GM18868 (cell line): ENCODE data around the gene LTBP2.

Source experiments
- ATAC-seq: cut with Tn5 transposase; IDR thresholded peaks from one replicate; pipeline ENCODE4 v1.9.1; 2021; ENCODE audit warnings: mild to moderate bottlenecking, moderate library complexity; ENCODE audit not compliant: unreplicated experiment

LTBP2 gene

DNA sequence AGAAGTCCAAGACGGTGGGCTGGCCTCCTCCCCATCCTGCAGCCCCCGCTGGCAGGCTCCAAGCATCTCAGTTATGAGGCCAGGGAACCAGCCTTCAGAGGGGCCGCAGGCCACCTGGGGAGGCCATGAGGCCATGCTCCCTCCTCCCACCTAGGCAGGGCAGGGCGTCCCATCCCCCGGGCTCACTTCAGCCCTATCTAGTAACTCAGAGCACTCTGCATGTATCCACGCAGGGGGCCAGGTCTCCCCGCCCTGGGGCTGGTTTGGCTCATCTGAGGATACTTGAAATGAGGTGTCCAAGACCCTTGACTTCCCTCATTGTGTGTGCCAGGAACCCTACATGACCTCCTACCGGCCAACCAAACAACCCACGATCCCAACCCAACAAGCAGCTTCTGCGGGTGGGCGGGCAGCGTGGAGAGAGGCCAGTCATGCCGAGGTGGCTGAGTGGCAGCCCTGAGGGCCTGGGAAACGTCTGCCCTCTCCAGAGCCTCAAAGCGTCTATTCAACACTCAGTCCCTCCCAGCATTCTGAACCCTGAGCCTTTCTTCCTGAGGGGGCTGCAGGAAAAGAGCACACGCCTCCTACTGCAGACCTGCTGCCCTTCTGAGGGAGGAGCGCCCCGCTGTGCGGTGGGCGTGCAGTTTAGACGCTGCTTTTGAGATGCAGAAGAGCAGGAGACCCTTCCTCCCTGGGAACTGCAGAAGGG, 101.7 kb downstream of the LTBP2 start:
- no peak for ATAC-seq

DNA sequence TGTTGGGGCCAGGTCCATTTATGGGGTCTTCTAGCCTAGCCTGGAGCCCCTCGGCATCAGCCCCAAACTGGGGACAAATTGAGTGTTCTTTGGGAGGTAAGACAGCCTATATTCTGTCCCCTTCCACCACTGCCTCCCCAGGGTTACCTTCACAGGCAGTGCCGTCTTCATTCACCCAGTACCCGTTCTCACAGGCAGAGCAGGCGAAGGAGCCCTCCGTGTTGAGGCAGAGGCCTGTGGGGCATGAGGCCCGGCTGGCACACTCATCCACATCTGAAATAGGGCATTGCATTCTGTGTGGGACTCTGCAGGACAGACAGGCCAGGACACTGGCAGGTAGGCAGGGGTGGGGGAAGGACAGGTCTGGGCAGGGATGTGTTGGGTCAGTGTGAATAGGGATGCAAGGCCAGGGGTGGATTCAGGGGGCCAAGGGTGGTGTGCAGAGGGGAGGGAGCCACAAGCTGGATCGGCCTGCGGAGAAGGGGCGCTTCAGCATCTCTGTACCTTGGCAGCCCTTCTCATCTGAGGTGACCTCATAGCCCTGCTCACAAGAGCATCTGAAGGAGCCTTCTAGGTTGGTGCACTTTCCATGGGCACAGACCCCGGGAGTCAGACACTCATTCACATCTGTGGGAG, 102.3 kb downstream of the LTBP2 start:
- ATAC-seq, result no peak

DNA sequence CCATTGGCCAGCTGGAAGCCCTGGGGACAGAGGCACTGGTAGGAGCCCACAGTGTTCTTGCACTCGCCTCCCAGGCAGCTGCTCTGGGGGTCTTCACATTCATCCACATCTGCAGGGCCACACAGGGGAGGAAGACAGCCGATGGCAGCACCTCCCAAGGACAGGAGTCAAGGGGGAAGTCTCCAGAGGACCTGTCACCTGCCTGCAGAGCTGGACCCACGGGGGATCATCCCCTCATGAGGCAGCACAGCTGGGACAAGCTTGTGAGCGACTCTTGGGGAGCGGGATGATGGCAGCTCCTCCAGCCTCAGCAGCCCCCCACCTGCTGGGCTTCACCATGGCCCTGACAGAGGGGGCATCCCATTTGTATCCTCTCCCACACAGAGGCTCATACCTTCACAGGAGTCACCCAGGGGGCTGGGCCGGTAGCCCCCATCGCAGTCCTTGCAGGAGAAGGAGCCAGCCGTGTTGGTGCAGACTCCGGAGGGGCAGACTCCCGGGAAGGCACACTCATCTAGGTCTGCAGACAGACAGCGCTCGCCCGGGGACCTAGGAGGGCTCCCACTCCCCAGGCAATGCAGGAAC, 103.1 kb downstream of the LTBP2 start:
- ATAC-seq, result no peak

DNA sequence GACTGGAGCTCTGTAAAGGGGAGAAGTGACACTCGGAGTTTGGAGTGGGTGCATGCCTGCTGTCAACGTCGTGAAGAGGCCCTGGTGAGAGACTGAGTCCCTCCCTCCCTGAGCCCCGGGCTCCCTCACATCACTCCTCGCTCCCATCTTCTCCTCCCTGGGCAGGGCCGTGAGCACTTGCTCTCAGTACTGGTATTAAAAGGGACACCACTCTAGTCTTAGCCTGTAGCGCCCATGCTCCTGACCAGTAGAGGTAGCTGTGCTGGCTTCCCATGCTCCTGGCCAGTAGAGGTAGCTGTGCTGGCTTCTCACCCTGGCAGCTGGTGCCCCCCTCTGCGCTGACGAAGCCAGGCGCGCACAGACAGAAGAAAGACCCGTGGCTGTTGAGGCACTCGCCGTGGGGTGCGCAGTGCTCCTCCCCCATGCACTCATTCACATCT, 103.7 kb downstream of the LTBP2 start:
- no peak for ATAC-seq

DNA sequence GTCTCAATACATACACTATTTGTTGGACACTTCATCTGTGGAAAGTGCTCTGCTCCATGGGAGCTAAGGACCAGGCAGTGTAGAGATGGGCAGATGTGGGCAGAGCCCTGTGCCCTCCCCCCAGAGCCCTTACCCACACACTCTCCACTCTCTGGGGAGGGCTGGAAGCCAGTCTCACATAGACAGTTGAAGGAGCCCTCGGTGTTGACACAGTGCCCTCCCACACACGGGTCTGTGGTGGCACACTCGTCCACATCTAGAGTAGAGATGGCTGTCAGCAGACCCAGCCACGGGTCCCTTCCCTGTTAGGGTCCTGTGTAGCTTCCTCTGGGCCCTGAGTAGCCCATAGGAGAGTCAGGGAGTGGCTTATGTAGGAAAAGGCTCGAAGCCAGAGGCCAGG, 104.2 kb downstream of the LTBP2 start:
- ATAC-seq, result no peak

DNA sequence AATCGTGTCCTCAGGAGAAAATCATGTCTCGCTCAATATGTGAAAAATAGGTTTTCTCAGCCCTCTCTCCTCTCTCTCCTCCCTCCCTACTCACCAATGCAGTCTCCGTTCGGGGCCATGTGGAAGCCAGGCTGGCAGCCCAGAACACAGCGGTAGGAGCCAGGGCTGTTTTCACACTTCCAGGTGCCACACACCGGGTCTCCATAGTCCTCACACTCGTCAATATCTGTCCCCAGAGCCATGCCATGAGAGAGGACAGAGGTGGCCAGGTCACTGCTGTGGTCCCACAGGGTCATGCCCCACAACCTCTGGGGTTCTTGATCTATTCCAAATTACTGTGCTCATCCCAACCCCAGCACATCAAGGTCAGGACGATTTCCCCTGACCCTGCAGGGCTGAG, 105.0 kb downstream of the LTBP2 start:
- no peak for ATAC-seq

DNA sequence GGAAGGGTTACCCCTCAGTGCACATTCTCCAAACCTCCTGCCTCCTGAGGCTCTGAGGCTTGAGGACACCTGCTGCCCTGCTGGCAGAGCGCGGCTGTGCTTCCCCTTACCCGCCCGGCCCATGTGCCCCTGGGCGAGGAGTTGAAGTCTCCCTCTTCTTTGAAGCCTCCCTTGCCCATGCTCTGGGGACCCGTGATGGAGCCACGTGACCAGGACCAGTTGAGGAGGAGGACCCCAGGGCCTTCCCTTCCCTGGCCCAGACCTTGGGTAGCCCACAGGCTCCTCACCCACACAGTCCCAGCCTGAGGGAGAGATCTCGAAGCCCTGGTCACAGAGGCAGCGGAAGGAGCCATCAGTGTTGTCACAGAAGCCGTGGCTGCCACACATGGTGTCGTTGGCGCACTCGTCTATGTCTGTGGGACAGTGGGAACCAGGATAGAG, 105.6 kb downstream of the LTBP2 start:
- no peak for ATAC-seq

DNA sequence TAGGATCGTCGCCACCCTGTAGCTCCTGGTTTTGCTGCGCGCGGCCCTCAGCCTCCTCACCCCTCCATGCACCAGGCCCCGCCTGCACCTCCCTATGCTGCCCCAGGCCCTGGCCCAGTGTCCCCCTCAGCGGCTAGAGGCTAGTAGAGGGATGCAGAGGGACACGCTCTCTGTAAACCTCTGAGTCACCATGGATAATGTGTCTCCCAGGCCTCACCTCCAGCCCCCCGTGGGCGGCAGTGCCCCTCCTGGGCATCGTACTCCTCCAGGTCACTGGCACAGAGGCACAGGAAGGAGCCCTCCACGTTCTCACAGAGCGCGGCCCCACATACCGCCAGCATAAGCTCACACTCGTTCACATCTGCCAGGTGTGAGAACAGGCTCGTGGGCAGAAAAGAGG, 106.2 kb downstream of the LTBP2 start:
- no peak for ATAC-seq

DNA sequence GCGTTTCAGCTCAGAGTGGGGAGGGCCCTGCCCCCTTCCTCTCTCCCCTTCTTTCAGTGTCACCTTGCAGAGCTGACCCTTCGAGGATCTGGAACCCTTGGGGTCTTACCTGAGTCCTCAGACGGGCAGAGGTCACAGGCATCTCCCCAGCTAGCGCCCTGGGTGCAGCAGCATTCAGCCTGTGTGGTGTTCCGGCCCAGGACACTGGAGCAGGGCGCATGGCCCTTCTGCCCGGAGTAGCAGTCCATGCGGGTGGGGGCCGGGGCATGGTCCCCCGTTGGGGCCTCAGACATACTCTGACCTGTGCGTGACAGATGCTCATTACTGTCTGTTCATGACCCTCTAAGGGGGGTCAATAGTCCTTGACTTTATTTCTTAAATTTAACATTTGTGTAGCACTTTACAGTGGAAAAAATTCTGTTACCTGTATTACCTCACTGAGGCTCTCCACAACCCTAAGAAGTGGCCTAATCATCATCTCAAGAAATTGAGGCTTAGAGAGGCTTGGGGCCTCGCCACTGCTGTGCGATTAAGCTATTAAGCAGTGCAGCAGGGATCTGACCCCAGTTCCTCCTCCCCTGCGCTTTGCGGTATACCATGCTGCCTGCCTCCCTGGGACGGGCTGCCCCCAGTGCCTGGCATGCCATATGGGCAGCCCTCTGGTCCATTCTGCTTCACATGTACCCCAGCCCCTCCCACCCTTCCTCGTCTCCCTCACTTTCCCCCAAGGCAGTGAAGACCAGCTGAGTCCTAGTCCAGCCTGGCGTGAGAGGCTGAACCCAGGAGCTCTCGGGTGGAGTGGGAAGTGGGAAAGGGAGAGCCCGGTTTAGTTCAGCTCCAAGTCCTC, 106.9 kb downstream of the LTBP2 start:
- ATAC-seq, result no peak

DNA sequence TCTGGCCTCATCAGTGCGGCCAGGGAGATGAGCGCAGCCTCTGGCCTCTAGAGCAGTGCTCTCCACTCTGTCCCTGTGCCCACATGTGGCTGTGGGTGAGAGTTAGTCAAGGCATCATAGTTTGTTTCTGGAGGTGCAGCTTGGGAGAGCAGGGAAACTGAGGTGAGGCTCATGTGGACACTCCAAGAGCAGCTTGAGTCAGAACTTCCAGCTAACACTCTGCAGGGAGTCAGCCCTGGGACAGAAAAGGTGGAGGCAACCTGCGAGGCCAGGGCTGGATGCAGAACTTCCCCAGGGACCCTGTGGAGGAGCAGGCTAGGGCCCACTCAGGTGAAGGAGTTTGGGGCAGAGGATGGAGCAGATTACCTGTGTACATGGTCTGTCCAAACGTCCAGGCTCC, 107.6 kb downstream of the LTBP2 start:
- ATAC-seq, result no peak

DNA sequence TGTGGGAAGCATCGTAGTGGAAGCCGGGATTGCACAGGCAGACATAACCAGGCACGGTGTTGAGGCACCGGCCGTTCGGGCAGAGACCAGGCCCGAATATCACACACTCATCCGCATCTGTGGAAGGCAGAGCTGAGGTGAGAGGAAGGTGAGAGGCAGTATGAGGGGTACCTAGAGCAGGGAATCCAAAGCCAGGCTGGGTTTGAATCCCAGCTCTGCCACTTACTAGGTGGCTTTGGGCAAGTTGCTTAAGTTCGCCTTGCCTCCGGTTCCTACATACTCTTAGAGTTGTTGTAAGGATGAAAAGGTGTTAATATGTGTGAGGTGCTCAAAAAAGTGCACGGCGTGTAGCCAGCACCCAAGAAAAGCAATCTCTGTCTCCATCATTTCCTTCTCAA, 108.1 kb downstream of the LTBP2 start:
- no peak for ATAC-seq

DNA sequence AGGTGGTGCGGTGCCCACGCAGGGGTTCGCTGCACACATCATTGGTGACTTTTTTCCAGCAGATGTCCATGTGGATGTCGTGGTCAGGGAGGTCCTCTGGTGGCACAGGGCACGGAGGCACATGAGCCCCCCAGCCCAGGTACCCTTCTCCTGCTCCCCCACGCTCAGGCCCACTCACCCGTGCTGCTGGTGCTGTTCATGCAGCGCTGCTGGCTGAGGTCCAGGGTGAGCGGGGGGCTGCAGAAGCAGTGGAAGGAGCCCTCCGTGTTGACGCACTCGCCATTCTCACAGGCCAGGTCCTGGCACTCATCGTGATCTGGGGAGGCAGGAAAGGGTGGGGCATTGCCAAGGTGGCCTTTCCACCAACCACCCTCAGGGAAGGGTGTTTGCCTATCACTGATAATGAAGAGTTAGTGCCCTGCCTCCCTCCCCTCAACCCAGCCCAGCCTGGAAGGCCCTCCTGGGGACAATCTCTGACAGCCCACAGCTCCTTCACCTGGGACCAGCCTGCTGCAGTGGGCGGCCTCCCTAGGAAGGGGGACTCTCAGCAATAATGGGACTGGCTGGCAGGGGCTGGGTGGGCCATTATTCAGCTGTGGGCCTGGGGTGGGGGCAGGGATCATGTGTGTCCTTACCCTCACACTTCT, 108.6 kb downstream of the LTBP2 start:
- ATAC-seq, result no peak

DNA sequence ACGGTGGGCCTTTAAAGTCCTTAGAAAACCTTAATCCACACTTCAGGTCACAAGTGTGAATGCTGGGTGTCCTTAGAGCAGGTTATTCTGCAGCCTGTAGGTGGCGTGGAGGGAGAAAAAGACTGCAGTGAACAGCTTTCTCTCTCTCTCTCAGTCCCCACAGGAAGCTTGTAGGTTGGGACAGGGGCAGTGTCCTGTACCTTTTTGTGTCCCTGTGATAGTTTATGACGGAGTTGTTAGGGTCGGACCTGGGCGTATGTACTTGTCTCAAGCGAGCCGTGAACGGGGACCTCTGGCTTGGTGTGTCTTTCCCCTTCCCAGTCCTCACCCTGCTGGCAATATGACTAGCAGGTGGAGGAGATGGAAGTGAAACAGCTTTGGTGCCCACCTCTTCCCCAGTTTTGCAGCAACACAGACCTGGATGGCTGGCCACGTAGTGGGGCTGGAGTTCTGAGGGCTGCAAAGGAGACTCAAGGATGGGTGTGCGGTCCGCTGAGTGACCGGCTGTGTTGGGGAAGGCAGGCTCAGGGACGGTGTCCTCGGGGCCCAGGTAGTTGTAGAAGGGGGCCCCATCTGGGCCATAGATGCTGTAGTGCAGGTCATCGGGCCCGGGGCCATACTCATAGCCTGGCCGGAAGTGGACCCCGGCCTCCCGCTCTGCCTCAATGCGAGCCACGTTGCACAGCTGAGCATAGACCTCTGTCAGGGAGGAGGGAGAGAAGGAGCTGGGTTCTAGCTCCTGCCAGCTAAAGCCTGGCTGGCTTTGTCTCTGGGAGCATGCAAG, 109.6 kb downstream of the LTBP2 start:
- no peak for ATAC-seq

DNA sequence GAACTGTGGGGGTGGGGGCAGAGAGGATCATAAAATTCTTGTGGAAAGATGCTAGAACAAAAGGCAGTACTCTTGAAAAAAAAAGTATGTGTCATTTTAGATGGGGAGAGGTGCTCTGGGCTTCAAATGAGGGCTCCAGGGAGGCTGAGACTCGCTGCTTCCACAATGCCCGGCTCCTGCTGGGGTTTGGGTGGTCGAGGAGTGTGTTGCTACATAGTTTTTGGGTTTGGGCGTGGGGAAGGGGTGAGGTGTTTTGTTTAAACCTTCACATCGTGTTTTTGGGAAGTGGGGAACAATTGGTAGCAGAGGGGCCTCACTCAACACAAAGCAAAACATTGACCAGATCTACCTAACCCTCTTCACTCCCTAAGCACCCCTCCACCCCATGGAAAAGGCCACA, 110.3 kb downstream of the LTBP2 start:
- no peak for ATAC-seq

DNA sequence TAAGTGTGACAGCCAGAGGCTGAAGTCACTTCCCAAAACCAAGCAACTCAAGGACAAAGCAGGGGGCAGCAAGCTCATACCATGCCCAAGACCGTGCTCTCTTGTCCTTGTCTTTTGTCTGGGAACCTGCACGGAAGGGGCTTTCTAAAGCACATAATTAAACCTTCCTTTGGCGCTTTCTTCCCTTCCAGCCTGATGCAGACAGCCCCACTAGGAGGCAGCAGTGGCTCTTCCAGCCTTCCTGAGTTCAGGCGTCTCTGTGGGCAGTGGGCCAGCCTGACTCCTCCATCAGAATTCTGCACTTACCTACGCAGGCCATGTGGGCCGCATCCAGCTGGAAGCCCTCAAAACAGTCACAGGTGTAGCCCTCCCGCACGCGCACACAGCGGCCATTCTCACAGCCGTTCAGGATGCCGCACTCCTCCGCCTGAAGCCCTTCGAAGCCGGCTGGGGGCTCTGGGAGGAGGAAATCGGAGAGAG, 110.9 kb downstream of the LTBP2 start:
- ATAC-seq, result no peak

DNA sequence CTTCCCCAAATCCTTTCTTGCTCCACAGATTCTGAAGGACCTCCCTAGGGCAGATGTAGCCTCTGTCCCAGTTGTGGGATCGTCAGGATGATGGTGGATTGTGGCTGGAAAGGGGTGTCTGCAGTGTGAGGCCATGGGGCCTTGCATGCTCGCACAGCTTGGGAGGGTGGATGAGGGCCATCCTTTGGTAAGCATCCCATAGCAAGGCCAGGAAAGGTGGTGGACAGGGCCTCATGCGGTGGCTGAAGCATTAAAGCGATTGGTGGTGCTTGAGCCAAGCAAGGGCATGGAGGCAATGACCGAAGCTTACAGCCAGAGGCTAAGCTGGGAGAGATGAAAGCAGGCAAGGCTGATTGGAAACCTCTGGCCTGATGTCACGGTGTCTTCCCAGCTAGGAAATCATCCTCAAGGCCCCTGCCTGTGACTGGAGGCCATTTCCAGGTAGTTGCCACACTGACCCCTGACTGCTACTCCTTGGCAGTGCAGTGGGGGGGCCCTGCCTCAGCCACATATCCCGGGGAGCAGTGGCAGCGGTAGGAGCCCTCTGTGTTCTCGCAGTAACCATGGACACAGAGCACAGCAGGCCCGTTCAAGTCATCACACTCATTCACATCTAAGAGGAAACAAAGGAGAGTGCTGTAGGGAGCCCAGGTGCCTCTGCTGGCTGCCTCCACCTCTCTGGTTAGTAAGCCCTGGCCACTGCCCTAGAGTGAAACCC, 111.5 kb downstream of the LTBP2 start:
- no peak for ATAC-seq

DNA sequence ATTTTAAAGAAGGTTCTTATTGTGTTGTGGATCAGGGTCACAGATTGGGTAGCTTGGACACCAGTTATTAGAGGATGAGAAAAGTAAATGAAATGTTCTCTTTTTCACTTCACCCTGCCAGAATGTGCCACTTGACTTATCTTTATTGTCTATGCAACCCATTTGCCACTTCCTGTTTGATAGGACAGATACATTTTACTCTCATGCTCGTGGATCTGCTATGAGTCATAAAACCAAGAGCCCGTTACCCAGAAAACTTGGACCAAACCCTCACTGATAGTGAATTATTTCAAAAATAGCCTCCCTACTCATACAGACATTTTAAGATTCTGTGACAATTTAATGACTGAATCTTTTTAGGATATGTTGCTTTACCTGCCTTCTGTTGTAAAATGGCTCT, 116.7 kb downstream of the LTBP2 start:
- no peak for ATAC-seq

DNA sequence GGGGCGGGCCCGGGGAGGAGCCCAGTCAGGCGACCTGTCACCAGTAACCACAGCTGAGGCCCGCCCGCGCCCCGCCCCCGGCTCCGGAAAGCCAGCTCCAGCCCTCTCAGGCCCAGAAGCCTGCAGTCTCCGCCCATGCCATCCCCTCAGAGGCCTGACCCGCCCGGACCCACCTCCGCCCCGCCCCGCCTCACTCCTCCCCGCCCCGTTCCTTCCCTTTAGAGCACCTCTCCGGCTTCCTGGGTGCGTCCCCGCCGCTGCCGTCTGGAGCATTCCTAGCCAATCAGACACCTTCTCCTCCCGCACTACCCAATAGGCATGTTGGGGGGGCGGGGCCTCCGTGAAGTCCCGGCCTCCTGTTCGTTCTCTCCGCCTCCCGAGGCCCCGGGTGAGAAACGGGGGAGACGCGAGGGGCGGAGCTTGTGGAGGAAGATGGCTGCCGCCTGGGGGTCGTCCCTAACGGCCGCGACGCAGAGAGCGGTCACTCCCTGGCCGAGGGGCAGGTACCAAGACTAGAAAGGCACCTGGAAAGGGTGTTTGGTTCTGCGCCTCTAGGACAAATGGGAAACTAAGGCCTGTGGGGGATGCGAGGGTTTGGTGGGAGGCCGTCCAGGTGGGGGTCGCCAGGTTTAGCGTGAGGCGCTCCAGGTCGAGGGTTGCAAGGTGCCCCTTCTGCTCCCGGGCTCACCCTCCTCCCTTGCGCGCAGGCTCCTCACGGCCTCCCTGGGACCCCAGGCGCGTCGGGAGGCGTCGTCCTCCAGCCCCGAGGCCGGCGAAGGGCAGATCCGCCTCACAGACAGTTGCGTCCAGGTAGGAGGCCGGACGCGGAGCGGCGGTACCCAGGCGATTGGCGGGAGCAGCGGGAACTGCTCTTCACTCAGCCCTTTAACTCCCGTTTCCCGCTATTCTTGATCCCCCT, 118.4 kb downstream of the LTBP2 start, which contains the start of gene ISCA2:
Gene ISCA2 (plus strand): TSS at position 423 of the 919 bp plus-strand sequence. CDS start 10 bp downstream, at position 433.
- peak; percentile 82 for ATAC-seq
